ENCODE data around the gene RBM23.

DNA sequence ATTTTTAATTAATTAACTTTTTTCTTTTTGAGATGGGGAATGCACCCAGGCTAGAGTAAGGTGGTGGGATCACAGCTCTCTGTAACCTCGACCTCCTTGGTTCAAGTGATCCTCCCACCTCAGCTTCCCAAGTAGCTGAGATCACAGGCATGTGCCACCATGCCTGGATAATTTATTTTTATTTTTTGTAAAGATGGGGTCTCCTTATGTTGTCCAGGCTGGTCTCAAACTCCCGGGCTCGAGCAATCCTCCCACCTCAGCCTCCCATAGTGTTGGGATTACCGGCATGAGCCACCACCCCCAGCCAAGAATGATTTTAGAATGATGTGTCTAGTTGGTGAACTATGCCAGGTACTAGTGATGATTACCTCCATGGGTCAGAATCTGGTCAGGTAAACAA is 54.0 kb downstream of the RBM23 start:
- TF ChIP-seq CTCF (conservative IDR thresholded peaks at IDR 0.05; ENCODE audit: low read depth, low read length) (no peak), EZH2 (IDR thresholded peaks at IDR 0.05; ENCODE audit: low read length, unreplicated experiment) (no peak), EZH2phosphoT487 (IDR thresholded peaks at IDR 0.05; ENCODE audit: borderline replicate concordance, low read length) (no peak)

Measured in PC-3 (cell line).